Measurements from ENCODE around the gene MYBPHL. TPM values are rescaled to one million over a fixed set of nuclear protein-coding genes. Genes with fewer than 3 reads are reported as not detected.

Gene MYBPHL
- total RNA-seq, 1 donor from 2014 or later = not detected

GRCh38 chr1:109298666-109299557, 7.9 kb downstream of the MYBPHL start:
- DNase-seq (ENCODE audit: low read depth) = no peak
- no peak for TF ChIP-seq CTCF (conservative IDR thresholded peaks at IDR 0.05; ENCODE audit: low read depth, low read length)
- no peak overlapping the region for H3K4me3 ChIP-seq (ENCODE audit: low read depth, low read length)

- DNase-seq (ENCODE audit: low read depth) = no peak
- no peak overlapping the region for H3K4me3 ChIP-seq (ENCODE audit: low read depth, low read length)
- TF ChIP-seq CTCF (conservative IDR thresholded peaks at IDR 0.05; ENCODE audit: low read depth, low read length) = no peak
Observed at GRCh38 chr1:109296782-109297181, 10.0 kb downstream of the MYBPHL start.

- no peak overlapping the region for H3K4me3 ChIP-seq (ENCODE audit: low read depth, low read length)
- DNase-seq (ENCODE audit: low read depth) = no peak
- no peak for TF ChIP-seq CTCF (conservative IDR thresholded peaks at IDR 0.05; ENCODE audit: low read depth, low read length)
Observed at GRCh38 chr1:109295712-109296415, 10.9 kb downstream of the MYBPHL start.

- TF ChIP-seq CTCF (conservative IDR thresholded peaks at IDR 0.05; ENCODE audit: low read depth, low read length) = no peak
- DNase-seq (ENCODE audit: low read depth) = no peak
- no peak overlapping the region for H3K4me3 ChIP-seq (ENCODE audit: low read depth, low read length)
Observed at GRCh38 chr1:109294481-109294880, 12.3 kb downstream of the MYBPHL start.

- no peak overlapping the region for H3K4me3 ChIP-seq (ENCODE audit: low read depth, low read length)
- no peak for TF ChIP-seq CTCF (conservative IDR thresholded peaks at IDR 0.05; ENCODE audit: low read depth, low read length)
Observed at GRCh38 chr1:109293026-109293425, 13.8 kb downstream of the MYBPHL start.

GRCh38 chr1:109292364-109292763, 14.4 kb downstream of the MYBPHL start:
- H3K4me3 ChIP-seq (ENCODE audit: low read depth, low read length) = no peak overlapping the region
- TF ChIP-seq CTCF (conservative IDR thresholded peaks at IDR 0.05; ENCODE audit: low read depth, low read length) = no peak
- no peak for DNase-seq (ENCODE audit: low read depth)

More at GRCh38 chr1:109293026-109293425, 13.8 kb downstream of the MYBPHL start:
- DNase-seq (ENCODE audit: low read depth) = no peak

Data from epithelial cell of proximal tubule (primary cell).